SJCRH30 (cell line): ENCODE data around the gene REV3L. TPM values are rescaled to one million over a fixed set of nuclear protein-coding genes. Genes with fewer than 3 reads are reported as not detected.
A peak's percentile ranks its signal among the peaks of the same experiment; 100 is the strongest.
"Not testable (repeated sequence)": the region's sequence is repeated elsewhere in the genome, so short reads cannot be mapped to it uniquely, and the experiment has no call there.

ENCODE experiments used
- DNase-seq, 2 experiments: peaks; one replicate each; pipeline ENCODE4 v3.0.0-alpha.2; 2015 to 2020
- H3K27ac ChIP-seq: fragments of 250-450 bp; sonication (Bioruptor Pico); 2 replicates; pipeline ENCODE4 v1.5.1; 2020; ENCODE audit warnings: mild to moderate bottlenecking, moderate library complexity
- H3K27me3 ChIP-seq: fragments of 250-450 bp; sonication (Bioruptor Pico); 2 replicates; pipeline ENCODE4 v1.5.1; 2020; ENCODE audit warnings: mild to moderate bottlenecking, moderate library complexity
- H3K36me3 ChIP-seq: fragments of 250-450 bp; sonication (Bioruptor Pico); 2 replicates; pipeline ENCODE4 v1.5.1; 2020; ENCODE audit warnings: mild to moderate bottlenecking, moderate library complexity
- H3K4me1 ChIP-seq: fragments of 250-450 bp; sonication (Bioruptor Pico); 2 replicates; pipeline ENCODE4 v1.5.1; 2020; ENCODE audit warnings: mild to moderate bottlenecking, moderate library complexity
- H3K4me3 ChIP-seq: fragments of 250-450 bp; sonication (Bioruptor Pico); 2 replicates; pipeline ENCODE4 v1.5.1; 2020; ENCODE audit warnings: mild to moderate bottlenecking, moderate library complexity
- H3K9me3 ChIP-seq: fragments of 250-450 bp; sonication (Bioruptor Pico); replicated peaks from 2 replicates; pipeline ENCODE4 v1.5.1; 2020; ENCODE audit warnings: mild to moderate bottlenecking, moderate library complexity
- total RNA-seq: library from RNA; depleted of rRNA; stranded (reverse); fragments of >200 nt; shearing (Covaris generic); gene quantifications from 2 replicates; pipeline ENCODE4 v1.2.3, GENCODE V29; 2014

REV3L gene
- total RNA-seq, 1 experiment from 2014 or later: 34.3 TPM

DNA sequence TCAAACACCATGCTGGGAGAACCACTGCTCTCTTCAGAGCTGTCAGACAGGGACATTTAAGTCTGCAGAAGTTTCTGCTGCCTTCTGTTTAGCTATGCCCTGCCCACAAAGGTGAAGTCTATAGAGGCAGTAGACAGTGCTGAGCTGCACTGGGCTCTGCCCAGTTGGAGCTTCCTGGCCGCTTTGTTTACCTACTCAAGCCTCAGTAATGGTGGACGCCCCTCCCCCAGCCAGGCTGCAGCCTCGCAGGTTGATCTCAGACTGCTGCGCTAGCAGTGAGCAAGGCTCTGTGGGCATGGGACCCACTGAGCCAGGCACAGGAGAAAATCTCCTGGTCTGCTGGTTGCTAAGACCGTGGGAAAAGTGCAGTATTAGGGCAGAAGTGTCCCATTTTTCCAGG lies 24.2 kb upstream of the REV3L start:
- H3K27ac ChIP-seq, H3K27me3 ChIP-seq, H3K9me3 ChIP-seq, DNase-seq, H3K36me3 ChIP-seq, H3K4me3 ChIP-seq: not testable (repeated sequence)
- peaks cover 11% of the 10 kb centered on the region for H3K4me1 ChIP-seq

- H3K36me3 ChIP-seq, H3K9me3 ChIP-seq, H3K27me3 ChIP-seq, H3K27ac ChIP-seq, DNase-seq, H3K4me3 ChIP-seq: not testable (repeated sequence)
- peaks cover 13% of the 10 kb centered on the region for H3K4me1 ChIP-seq
These were observed 22.5 kb upstream of the REV3L start for GRCh38 chr6:111505498-111505897.

DNA sequence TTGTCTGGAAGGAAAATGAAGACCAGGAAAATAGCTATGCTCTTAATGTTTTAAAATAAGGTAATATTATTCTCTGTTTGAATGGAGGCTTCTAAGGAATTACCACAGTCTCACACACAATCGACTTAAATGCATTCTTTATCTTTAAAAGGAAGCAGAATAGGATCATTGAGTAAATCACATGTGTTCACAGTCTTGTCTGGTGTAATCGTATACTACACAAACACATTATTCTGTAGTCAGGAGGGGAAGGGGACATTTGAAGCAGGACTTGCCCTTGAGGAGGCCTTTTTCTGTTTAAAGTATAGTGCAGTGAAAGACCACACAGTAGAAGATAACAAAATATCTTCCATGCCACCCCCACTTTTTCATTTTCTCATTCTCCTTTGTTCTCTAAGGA lies 20.6 kb upstream of the REV3L start:
- Histone ChIP-seq H3K4me3 (no peak overlapping the region), H3K27ac (peak overlapping the region; percentile 42), H3K27me3 (no peaks in the 10 kb centered on the region), H3K4me1 (peaks cover 13% of the 10 kb centered on the region), H3K36me3 (no peaks in the 10 kb centered on the region; the same call in 1 of the 2 replicates), H3K9me3 (peaks cover 8% of the 10 kb centered on the region)
- peak; percentile 63 to 84 for DNase-seq

GRCh38 chr6:111503194-111503593 lies 20.2 kb upstream of the REV3L start:
- no peak overlapping the region for H3K4me3 ChIP-seq
- peaks cover 13% of the 10 kb centered on the region for H3K4me1 ChIP-seq
- no peaks in the 10 kb centered on the region; the same call in 1 of the 2 replicates for H3K36me3 ChIP-seq
- peak; percentile 80 to 89 for DNase-seq
- peak overlapping the region; percentile 42 for H3K27ac ChIP-seq
- no peaks in the 10 kb centered on the region for H3K27me3 ChIP-seq
- peaks cover 8% of the 10 kb centered on the region for H3K9me3 ChIP-seq

DNA sequence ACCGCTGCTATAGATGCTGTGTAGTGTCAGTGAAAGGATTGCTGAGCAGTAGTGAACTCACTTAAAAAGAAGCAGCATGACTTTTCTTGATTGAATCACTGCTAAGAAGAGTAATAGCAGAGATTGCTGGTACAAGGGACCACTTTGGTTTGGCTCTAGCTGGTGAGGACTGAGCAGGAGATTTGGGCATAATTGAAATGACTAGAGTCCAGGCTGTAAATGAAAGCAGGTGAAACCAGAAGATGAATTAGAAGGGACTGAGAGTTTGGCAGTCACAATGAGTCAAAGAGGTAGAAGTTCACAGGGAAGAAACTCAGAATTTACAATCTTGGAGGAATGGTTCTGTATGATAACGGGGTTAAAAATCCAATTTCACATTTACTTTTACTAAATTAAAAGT lies 19.1 kb upstream of the REV3L start:
- peaks cover 13% of the 10 kb centered on the region for H3K4me1 ChIP-seq
- no peak overlapping the region for H3K4me3 ChIP-seq
- DNase-seq: no peak
- peaks cover 8% of the 10 kb centered on the region for H3K9me3 ChIP-seq
- no peaks in the 10 kb centered on the region; the same call in 1 of the 2 replicates for H3K36me3 ChIP-seq
- H3K27ac ChIP-seq: no peak overlapping the region
- no peaks in the 10 kb centered on the region for H3K27me3 ChIP-seq

DNA sequence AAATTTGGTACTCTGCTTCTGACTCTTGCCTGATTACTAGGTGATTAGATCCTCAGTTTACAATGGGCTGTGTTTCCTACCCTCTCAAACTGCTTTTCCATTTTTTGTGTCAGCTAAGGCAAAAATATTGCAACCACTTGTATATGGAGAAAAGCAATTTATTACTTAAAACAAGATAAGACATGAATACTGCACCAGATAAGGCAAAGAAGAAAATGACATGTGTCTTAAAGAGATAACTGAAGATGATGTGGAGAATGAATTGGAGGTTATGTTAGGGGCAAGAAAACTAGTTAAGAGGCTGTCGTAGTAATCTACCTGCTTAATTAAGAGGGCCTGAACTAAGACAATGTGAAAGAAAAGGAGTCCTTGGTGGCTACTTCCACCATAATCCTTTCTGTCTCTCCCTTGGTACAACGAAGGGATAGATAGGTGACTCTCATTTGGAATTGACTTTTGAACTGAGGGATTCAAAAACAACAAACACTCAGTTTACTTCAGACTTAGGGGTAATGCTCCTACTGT lies 16.3 kb upstream of the REV3L start:
- H3K4me1 ChIP-seq: peaks cover 13% of the 10 kb centered on the region
- H3K4me3 ChIP-seq: no peak overlapping the region
- no peaks in the 10 kb centered on the region for H3K9me3 ChIP-seq
- H3K27me3 ChIP-seq: no peaks in the 10 kb centered on the region
- no peak overlapping the region for H3K27ac ChIP-seq
- no peak for DNase-seq
- H3K36me3 ChIP-seq: no peaks in the 10 kb centered on the region

GRCh38 chr6:111494951-111495635 lies 12.1 kb upstream of the REV3L start:
- H3K4me3 ChIP-seq: no peak overlapping the region
- H3K36me3 ChIP-seq: no peaks in the 10 kb centered on the region
- no peaks in the 10 kb centered on the region for H3K27me3 ChIP-seq
- H3K4me1 ChIP-seq: no peaks in the 10 kb centered on the region
- no peak for DNase-seq
- H3K9me3 ChIP-seq: no peaks in the 10 kb centered on the region
- no peak overlapping the region for H3K27ac ChIP-seq

GRCh38 chr6:111492499-111492898 lies 9.5 kb upstream of the REV3L start:
- Histone ChIP-seq H3K27me3 (no peaks in the 10 kb centered on the region), H3K4me1 (no peaks in the 10 kb centered on the region), H3K36me3 (no peaks in the 10 kb centered on the region; the same call in 1 of the 2 replicates), H3K4me3 (no peak overlapping the region), H3K9me3 (no peaks in the 10 kb centered on the region), H3K27ac (no peak overlapping the region)
- no peak for DNase-seq

GRCh38 chr6:111490067-111490466 lies 7.0 kb upstream of the REV3L start:
- Histone ChIP-seq H3K27ac (no peak overlapping the region), H3K4me3 (no peak overlapping the region), H3K9me3 (0 out of 2 replicates have a peak, but pooled peaks cover 5% of the 10 kb centered on the region), H3K4me1 (peaks cover 6% of the 10 kb centered on the region), H3K36me3 (peaks cover 6% of the 10 kb centered on the region; the same call in 1 of the 2 replicates), H3K27me3 (no peaks in the 10 kb centered on the region)
- DNase-seq: no peak

- 0 out of 2 replicates have a peak, but pooled peaks cover 5% of the 10 kb centered on the region for H3K9me3 ChIP-seq
- peaks cover 9% of the 10 kb centered on the region for H3K4me1 ChIP-seq
- H3K36me3 ChIP-seq: peaks cover 6% of the 10 kb centered on the region; the same call in 1 of the 2 replicates
- no peaks in the 10 kb centered on the region for H3K27me3 ChIP-seq
- H3K4me3 ChIP-seq: no peak overlapping the region
- DNase-seq: no peak
- no peak overlapping the region for H3K27ac ChIP-seq
These were observed 4.6 kb upstream of the REV3L start for GRCh38 chr6:111487661-111488060.

DNA sequence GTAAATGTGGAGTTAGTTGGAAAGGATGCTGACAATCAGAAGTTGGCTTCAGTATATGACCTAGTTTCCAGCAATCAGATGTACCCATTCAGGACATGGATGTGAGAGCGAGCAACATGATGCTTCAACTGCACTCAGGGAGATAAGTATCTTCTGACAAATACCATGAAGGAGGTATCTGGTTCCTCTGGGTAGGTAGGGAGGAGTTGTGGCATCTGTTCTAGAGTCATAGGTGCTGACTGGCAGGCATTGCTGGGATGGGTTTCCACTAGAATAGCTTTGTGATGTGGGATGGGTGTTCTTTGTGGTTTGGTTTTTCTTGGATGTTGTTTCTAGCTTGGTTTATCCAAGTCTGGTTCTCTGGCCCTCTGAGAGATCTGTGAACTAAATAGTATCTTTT lies 3.9 kb upstream of the REV3L start:
- H3K4me1 ChIP-seq: peaks cover 9% of the 10 kb centered on the region
- no peak for DNase-seq
- peaks cover 6% of the 10 kb centered on the region; the same call in 1 of the 2 replicates for H3K36me3 ChIP-seq
- no peak overlapping the region for H3K27ac ChIP-seq
- H3K4me3 ChIP-seq: no peak overlapping the region
- H3K9me3 ChIP-seq: 0 out of 2 replicates have a peak, but pooled peaks cover 5% of the 10 kb centered on the region
- no peaks in the 10 kb centered on the region for H3K27me3 ChIP-seq

GRCh38 chr6:111486475-111486874 lies 3.5 kb upstream of the REV3L start:
- 0 out of 2 replicates have a peak, but pooled peaks cover 5% of the 10 kb centered on the region for H3K9me3 ChIP-seq
- peaks cover 6% of the 10 kb centered on the region; the same call in 1 of the 2 replicates for H3K36me3 ChIP-seq
- no peaks in the 10 kb centered on the region for H3K27me3 ChIP-seq
- H3K27ac ChIP-seq: no peak overlapping the region
- H3K4me1 ChIP-seq: peaks cover 9% of the 10 kb centered on the region
- no peak for DNase-seq
- no peak overlapping the region for H3K4me3 ChIP-seq

- peak overlapping the region; percentile 95; the same call in 1 of the 2 replicates for H3K27ac ChIP-seq
- H3K4me3 ChIP-seq: peak overlapping the region; percentile 96
- DNase-seq: no peak
- H3K27me3 ChIP-seq: no peaks in the 10 kb centered on the region
- 0 out of 2 replicates have a peak, but pooled peaks cover 5% of the 10 kb centered on the region for H3K9me3 ChIP-seq
- peaks cover 10% of the 10 kb centered on the region for H3K4me1 ChIP-seq
- H3K36me3 ChIP-seq: peaks cover 6% of the 10 kb centered on the region; the same call in 1 of the 2 replicates
These were observed 2.3 kb upstream of the REV3L start for GRCh38 chr6:111485342-111485741.

DNA sequence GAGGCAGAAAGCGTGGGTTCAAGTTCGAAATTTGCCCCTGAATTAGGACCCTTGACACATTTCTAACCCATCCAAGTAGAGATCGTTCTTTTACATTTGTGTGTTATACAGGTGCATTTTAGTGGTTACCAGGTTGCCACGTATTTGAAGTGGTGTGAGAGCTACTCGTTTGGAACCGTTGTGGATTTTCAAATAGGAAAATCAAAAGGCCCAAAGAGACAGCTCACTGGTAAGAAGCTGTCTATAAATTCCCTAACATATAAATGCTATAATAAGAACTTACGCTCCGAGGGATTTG lies 1.6 kb upstream of the REV3L start:
- Histone ChIP-seq H3K36me3 (peaks cover 6% of the 10 kb centered on the region; the same call in 1 of the 2 replicates), H3K27ac (peak overlapping the region; percentile 95), H3K4me3 (peak overlapping the region; percentile 96), H3K9me3 (0 out of 2 replicates have a peak, but pooled peaks cover 5% of the 10 kb centered on the region), H3K4me1 (peaks cover 11% of the 10 kb centered on the region), H3K27me3 (no peaks in the 10 kb centered on the region)
- no peak for DNase-seq

GRCh38 chr6:111483736-111484632 lies 966 bp upstream of the REV3L start:
- Histone ChIP-seq H3K4me3 (peak overlapping the region; percentile 96), H3K27ac (peak overlapping the region; percentile 95), H3K27me3 (no peaks in the 10 kb centered on the region), H3K36me3 (peaks cover 6% of the 10 kb centered on the region; the same call in 1 of the 2 replicates), H3K4me1 (peaks cover 13% of the 10 kb centered on the region), H3K9me3 (0 out of 2 replicates have a peak, but pooled peaks cover 5% of the 10 kb centered on the region)
- peak; percentile 97 to 98 for DNase-seq
